Upper lobe of right lung (tissue), 1 donor: ENCODE results near the gene CILP. TPM values are rescaled to one million over a fixed set of nuclear protein-coding genes. Genes with fewer than 3 reads are reported as not detected.

Source experiments
- ATAC-seq: fragments of 200-7000 bp; cut with Tn5 transposase; one replicate; pipeline ENCODE4 v1.9.1; 2020; ENCODE audit warnings: mild to moderate bottlenecking, moderate library complexity
- DNase-seq: peaks from one replicate; pipeline ENCODE4 v3.0.0-alpha.2; 2020
- H3K27ac ChIP-seq: fragments of 200-600 bp; one replicate; pipeline ENCODE4 v1.8.0; 2022
- H3K27me3 ChIP-seq: fragments of 200-600 bp; one replicate; pipeline ENCODE4 v1.8.0; 2022; ENCODE audit warnings: mild to moderate bottlenecking
- H3K36me3 ChIP-seq: fragments of 200-600 bp; one replicate; pipeline ENCODE4 v1.8.0; 2022
- H3K4me1 ChIP-seq: fragments of 200-600 bp; one replicate; pipeline ENCODE4 v1.8.0; 2022
- H3K4me3 ChIP-seq: fragments of 200-600 bp; one replicate; pipeline ENCODE4 v1.8.0; 2022; ENCODE audit warnings: mild to moderate bottlenecking
- H3K9me3 ChIP-seq: fragments of 200-600 bp; one replicate; pipeline ENCODE4 v1.8.0; 2022
- CTCF ChIP-seq: fragments of 200-600 bp; IDR thresholded peaks from one replicate; pipeline ENCODE4 v1.8.0; 2022; ENCODE audit warnings: antibody characterized with exemption
- intact Hi-C: fragments of 100-400 bp; cut with DNase I; formaldehyde crosslinking; loops from one replicate; pipeline ENCODE4 v1.11.0; 2022
- total RNA-seq: library from RNA; stranded (reverse); fragmentation: NEBNext Ultra II Directional; extraction: Animal tissue kit (Norgen Biotek cat#: 25700); gene quantifications from one replicate; pipeline ENCODE4 v1.2.1, GENCODE V29; 2021
- donor health status: DM: no; HTN: yes; CAD: no; lungs with severe emphysema.

Gene CILP
- total RNA-seq, 1 donor from 2014 or later = 1.1 TPM

DNA sequence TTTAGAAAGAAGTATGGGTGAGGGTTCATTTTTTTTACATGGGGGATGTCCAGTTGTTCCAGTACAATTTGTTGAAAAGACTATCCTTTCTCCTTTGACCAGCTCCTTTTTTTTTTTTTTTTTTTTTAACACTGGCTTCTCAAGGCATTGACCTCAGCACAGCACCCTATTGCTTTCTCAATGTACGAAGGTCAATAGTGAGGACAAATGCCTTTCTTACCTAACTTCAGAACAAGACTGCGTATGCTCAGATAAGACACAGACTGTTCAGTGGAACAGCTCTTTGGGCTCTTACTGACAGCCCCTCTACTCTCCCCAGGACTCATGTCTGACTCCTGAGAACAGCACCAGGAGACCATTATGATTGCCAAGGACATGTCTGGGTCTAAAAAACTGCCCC, 10.4 kb upstream of the CILP start:
- Histone ChIP-seq H3K4me3 (no peak overlapping the region), H3K9me3 (no peaks in the 10 kb centered on the region), H3K27ac (no peak overlapping the region), H3K27me3 (no peaks in the 10 kb centered on the region), H3K4me1 (no peaks in the 10 kb centered on the region), H3K36me3 (no peaks in the 10 kb centered on the region)
- intact Hi-C loops = no loop called here
- ATAC-seq (no peak), DNase-seq (no peak)
- no peak for TF ChIP-seq CTCF

DNA sequence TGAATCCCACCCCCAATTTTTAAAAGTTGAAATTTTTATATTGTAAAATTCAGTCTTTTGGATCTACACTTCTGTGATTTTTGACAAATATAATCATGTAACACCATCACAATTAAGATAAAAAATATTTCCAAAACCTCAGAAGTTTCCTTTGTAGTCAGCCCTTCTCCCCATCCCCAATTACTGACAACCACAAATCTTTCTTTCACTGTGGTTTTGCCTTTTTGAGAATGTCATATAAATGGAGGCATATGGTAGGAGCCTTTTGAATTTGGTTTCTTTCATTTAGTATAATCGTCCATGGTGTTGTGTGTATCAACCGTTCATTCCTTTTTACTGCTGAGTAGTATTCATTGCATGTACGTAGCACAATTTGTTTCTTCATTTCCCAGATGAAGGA, 7.9 kb upstream of the CILP start:
- no peaks in the 10 kb centered on the region for H3K36me3 ChIP-seq
- intact Hi-C loops = no loop called here
- DNase-seq = no peak

DNA sequence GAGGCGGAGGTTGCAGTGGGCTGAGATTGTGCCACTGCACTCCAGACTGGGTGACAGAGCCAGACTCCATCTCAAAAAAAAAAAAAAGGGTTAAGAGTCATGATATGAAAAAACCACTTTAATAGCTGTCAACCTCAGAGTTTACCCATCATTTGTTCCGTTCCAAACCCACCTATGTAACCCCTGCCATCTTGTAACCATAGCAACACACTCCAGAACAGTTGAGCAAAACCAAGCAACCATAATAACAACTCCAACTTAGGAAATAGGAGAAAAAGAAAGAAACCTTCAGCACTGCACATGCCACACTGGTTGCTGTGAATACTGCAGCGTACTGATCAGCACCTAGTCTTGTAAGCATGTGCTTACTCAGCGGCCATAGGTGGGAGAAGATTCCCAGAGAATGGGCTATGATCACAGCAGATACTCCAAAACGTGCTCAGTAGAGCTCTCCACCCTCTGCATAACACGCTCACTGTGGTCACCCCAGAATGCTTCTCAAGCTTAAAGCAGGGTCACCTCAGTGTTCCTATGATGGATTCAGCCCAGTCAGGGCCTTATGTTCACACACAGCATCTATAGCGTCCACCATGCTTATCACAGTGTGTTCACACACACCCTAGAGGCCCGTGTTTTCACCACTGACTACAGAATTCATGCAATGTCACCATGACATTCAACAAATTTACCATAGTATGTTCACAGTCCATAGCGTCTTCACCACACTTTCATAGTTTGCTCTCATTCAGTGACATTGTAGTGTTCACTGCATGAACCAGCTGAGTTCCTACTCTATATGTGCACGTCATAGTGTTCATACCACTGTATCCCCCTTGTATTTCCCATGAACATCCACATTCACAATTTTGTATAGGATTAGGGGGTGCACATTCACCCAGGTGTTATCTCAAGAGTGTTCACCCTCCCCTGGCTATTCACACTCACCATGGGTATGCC, 6.5 kb upstream of the CILP start:
- no peak for DNase-seq
- no peak for TF ChIP-seq CTCF
- Histone ChIP-seq H3K4me3 (no peak overlapping the region), H3K4me1 (no peaks in the 10 kb centered on the region), H3K27me3 (no peaks in the 10 kb centered on the region), H3K27ac (no peak overlapping the region), H3K36me3 (no peaks in the 10 kb centered on the region), H3K9me3 (no peaks in the 10 kb centered on the region)
- intact Hi-C loops = no loop called here
- ATAC-seq = no peak

More for the DNA sequence above, 7.9 kb upstream of the CILP start:
- Histone ChIP-seq H3K9me3 (no peaks in the 10 kb centered on the region), H3K27ac (no peak overlapping the region), H3K4me1 (no peaks in the 10 kb centered on the region), H3K4me3 (no peak overlapping the region), H3K27me3 (no peaks in the 10 kb centered on the region)
- no peak for TF ChIP-seq CTCF
- no peak for ATAC-seq

DNA sequence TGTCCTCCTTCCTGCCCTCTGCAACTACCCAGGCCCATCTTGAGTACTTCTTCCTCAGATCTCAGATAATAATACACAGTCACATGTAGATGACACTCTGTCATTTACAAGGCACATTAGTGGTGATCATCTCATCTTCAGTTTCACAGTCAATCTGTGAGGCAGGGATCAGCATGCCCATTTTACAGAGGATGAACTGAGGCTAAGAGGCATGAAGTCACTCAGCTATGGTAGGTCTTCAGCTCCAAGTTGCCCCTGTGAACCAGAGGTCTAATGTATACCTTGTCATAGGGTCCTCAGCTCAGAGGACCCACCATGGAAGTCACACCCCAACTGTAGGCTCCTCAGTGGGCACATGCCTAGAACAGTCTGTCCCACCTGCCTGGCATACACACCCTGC, 4.2 kb upstream of the CILP start:
- Histone ChIP-seq H3K4me1 (peaks cover 9% of the 10 kb centered on the region), H3K4me3 (no peak overlapping the region), H3K27ac (no peak overlapping the region), H3K27me3 (no peaks in the 10 kb centered on the region), H3K9me3 (no peaks in the 10 kb centered on the region), H3K36me3 (no peaks in the 10 kb centered on the region)
- ATAC-seq = no peak
- no peak for DNase-seq
- intact Hi-C loops = no loop called here
- no peak for TF ChIP-seq CTCF

DNA sequence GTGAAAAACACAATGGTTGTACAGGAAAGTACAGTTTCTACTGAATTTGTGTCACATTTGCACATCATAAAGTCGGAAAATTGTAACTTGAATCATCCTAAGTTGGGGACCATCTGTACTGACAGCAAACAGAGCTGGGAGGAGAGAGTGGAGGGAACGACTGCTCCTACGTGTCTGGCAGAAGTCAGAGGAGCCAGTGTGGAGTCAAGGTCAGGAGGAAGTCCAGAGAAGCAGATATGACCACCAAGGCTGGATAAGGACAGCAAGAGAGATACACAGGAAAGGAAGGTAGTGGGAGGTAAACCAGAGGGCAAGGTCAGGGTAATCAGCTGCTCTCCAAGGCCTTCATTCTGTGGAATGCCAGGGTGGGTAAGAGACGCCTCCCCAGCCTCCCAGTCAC, 2.7 kb upstream of the CILP start:
- no peak for DNase-seq
- Histone ChIP-seq H3K4me3 (no peak overlapping the region), H3K27me3 (no peaks in the 10 kb centered on the region), H3K4me1 (peaks cover 9% of the 10 kb centered on the region), H3K36me3 (no peaks in the 10 kb centered on the region), H3K9me3 (no peaks in the 10 kb centered on the region), H3K27ac (no peak overlapping the region)
- intact Hi-C loops = no loop called here
- TF ChIP-seq CTCF = no peak
- ATAC-seq = no peak
